ENCODE data around the gene TIMM44.
"Not testable (repeated sequence)": the region's sequence is repeated elsewhere in the genome, so short reads cannot be mapped to it uniquely, and the experiment has no call there.

Gene TIMM44

GRCh38 chr19:7940841-7941240, 2.6 kb downstream of the TIMM44 start:
- Histone ChIP-seq H3K9ac (ENCODE audit: low read length) (no peak overlapping the region), H3K9me3 (ENCODE audit: control insufficient read depth, low read length) (no peaks in the 10 kb centered on the region), H3K36me3 (ENCODE audit: control insufficient read depth, insufficient read depth, low read length, severe bottlenecking) (peaks cover 49% of the 10 kb centered on the region)

GRCh38 chr19:7934766-7935165, 8.7 kb downstream of the TIMM44 start:
- Histone ChIP-seq H3K4me3 (ENCODE audit: low read length) (no peak overlapping the region), H3K27me3 (replicated peaks; ENCODE audit: control insufficient read depth, insufficient read depth, low read length) (no peaks in the 10 kb centered on the region), H3K9ac (ENCODE audit: low read length) (no peak overlapping the region), H3K9me3 (ENCODE audit: control insufficient read depth, low read length) (no peaks in the 10 kb centered on the region), H3K36me3 (ENCODE audit: control insufficient read depth, insufficient read depth, low read length, severe bottlenecking) (peaks cover 91% of the 10 kb centered on the region), H3K4me1 (ENCODE audit: control insufficient read depth, insufficient read depth, low read length) (no peaks in the 10 kb centered on the region)
- no peak for DNase-seq (ENCODE audit: low read depth)

More at GRCh38 chr19:7940841-7941240, 2.6 kb downstream of the TIMM44 start:
- no peaks in the 10 kb centered on the region for H3K27me3 ChIP-seq (replicated peaks; ENCODE audit: control insufficient read depth, insufficient read depth, low read length)
- H3K4me3 ChIP-seq (ENCODE audit: low read length), result no peak overlapping the region
- DNase-seq (ENCODE audit: low read depth), result no peak
- peaks cover 5% of the 10 kb centered on the region for H3K4me1 ChIP-seq (ENCODE audit: control insufficient read depth, insufficient read depth, low read length)

- H3K4me3 ChIP-seq (ENCODE audit: low read length), result no peak overlapping the region
- peaks cover 7% of the 10 kb centered on the region for H3K4me1 ChIP-seq (ENCODE audit: control insufficient read depth, insufficient read depth, low read length)
- no peaks in the 10 kb centered on the region for H3K9me3 ChIP-seq (ENCODE audit: control insufficient read depth, low read length)
- H3K36me3 ChIP-seq (ENCODE audit: control insufficient read depth, insufficient read depth, low read length, severe bottlenecking), result peaks cover 87% of the 10 kb centered on the region
- no peak for DNase-seq (ENCODE audit: low read depth)
- H3K27me3 ChIP-seq (replicated peaks; ENCODE audit: control insufficient read depth, insufficient read depth, low read length), result no peaks in the 10 kb centered on the region
- H3K9ac ChIP-seq (ENCODE audit: low read length), result no peak overlapping the region
Observed at GRCh38 chr19:7933828-7934725, 9.4 kb downstream of the TIMM44 start.

GRCh38 chr19:7933411-7933810, 10.1 kb downstream of the TIMM44 start:
- H3K4me3 ChIP-seq (ENCODE audit: low read length), result no peak overlapping the region
- no peaks in the 10 kb centered on the region for H3K27me3 ChIP-seq (replicated peaks; ENCODE audit: control insufficient read depth, insufficient read depth, low read length)
- H3K9ac ChIP-seq (ENCODE audit: low read length), result no peak overlapping the region
- H3K4me1 ChIP-seq (ENCODE audit: control insufficient read depth, insufficient read depth, low read length), result peaks cover 12% of the 10 kb centered on the region
- no peaks in the 10 kb centered on the region for H3K9me3 ChIP-seq (ENCODE audit: control insufficient read depth, low read length)
- peaks cover 81% of the 10 kb centered on the region for H3K36me3 ChIP-seq (ENCODE audit: control insufficient read depth, insufficient read depth, low read length, severe bottlenecking)
- no peak for DNase-seq (ENCODE audit: low read depth)

GRCh38 chr19:7932930-7933300, 10.6 kb downstream of the TIMM44 start:
- DNase-seq (ENCODE audit: low read depth), result no peak
- no peaks in the 10 kb centered on the region for H3K9me3 ChIP-seq (ENCODE audit: control insufficient read depth, low read length)
- no peaks in the 10 kb centered on the region for H3K27me3 ChIP-seq (replicated peaks; ENCODE audit: control insufficient read depth, insufficient read depth, low read length)
- H3K4me1 ChIP-seq (ENCODE audit: control insufficient read depth, insufficient read depth, low read length), result peaks cover 17% of the 10 kb centered on the region
- H3K36me3 ChIP-seq (ENCODE audit: control insufficient read depth, insufficient read depth, low read length, severe bottlenecking), result peaks cover 76% of the 10 kb centered on the region
- H3K4me3 ChIP-seq (ENCODE audit: low read length), result no peak overlapping the region
- no peak overlapping the region for H3K9ac ChIP-seq (ENCODE audit: low read length)

GRCh38 chr19:7932276-7932929, 11.1 kb downstream of the TIMM44 start:
- Histone ChIP-seq H3K36me3 (ENCODE audit: control insufficient read depth, insufficient read depth, low read length, severe bottlenecking) (peaks cover 70% of the 10 kb centered on the region), H3K27me3 (replicated peaks; ENCODE audit: control insufficient read depth, insufficient read depth, low read length) (no peaks in the 10 kb centered on the region), H3K9me3 (ENCODE audit: control insufficient read depth, low read length) (no peaks in the 10 kb centered on the region), H3K4me3 (ENCODE audit: low read length) (no peak overlapping the region), H3K4me1 (ENCODE audit: control insufficient read depth, insufficient read depth, low read length) (peaks cover 17% of the 10 kb centered on the region), H3K9ac (ENCODE audit: low read length) (no peak overlapping the region)
- DNase-seq (ENCODE audit: low read depth), result no peak

GRCh38 chr19:7931221-7932061, 12.0 kb downstream of the TIMM44 start:
- Histone ChIP-seq H3K4me1 (ENCODE audit: control insufficient read depth, insufficient read depth, low read length) (peaks cover 23% of the 10 kb centered on the region), H3K9me3 (ENCODE audit: control insufficient read depth, low read length) (no peaks in the 10 kb centered on the region), H3K9ac (ENCODE audit: low read length) (no peak overlapping the region), H3K4me3 (ENCODE audit: low read length) (no peak overlapping the region), H3K36me3 (ENCODE audit: control insufficient read depth, insufficient read depth, low read length, severe bottlenecking) (peaks cover 61% of the 10 kb centered on the region), H3K27me3 (replicated peaks; ENCODE audit: control insufficient read depth, insufficient read depth, low read length) (no peaks in the 10 kb centered on the region)
- DNase-seq (ENCODE audit: low read depth), result no peak

GRCh38 chr19:7930765-7931164, 12.7 kb downstream of the TIMM44 start:
- Histone ChIP-seq H3K9me3 (ENCODE audit: control insufficient read depth, low read length) (no peaks in the 10 kb centered on the region), H3K27me3 (replicated peaks; ENCODE audit: control insufficient read depth, insufficient read depth, low read length) (no peaks in the 10 kb centered on the region), H3K36me3 (ENCODE audit: control insufficient read depth, insufficient read depth, low read length, severe bottlenecking) (peaks cover 54% of the 10 kb centered on the region), H3K4me1 (ENCODE audit: control insufficient read depth, insufficient read depth, low read length) (peaks cover 26% of the 10 kb centered on the region), H3K4me3 (ENCODE audit: low read length) (no peak overlapping the region), H3K9ac (ENCODE audit: low read length) (no peak overlapping the region)
- no peak for DNase-seq (ENCODE audit: low read depth)

- Histone ChIP-seq H3K4me1 (ENCODE audit: control insufficient read depth, insufficient read depth, low read length) (peaks cover 26% of the 10 kb centered on the region), H3K36me3 (ENCODE audit: control insufficient read depth, insufficient read depth, low read length, severe bottlenecking) (peaks cover 49% of the 10 kb centered on the region)
- not testable (repeated sequence) for H3K27me3 ChIP-seq (replicated peaks; ENCODE audit: control insufficient read depth, insufficient read depth, low read length); DNase-seq (ENCODE audit: low read depth); H3K9me3 ChIP-seq (ENCODE audit: control insufficient read depth, low read length); H3K9ac ChIP-seq (ENCODE audit: low read length); H3K4me3 ChIP-seq (ENCODE audit: low read length)
Observed at GRCh38 chr19:7930030-7930429, 13.4 kb downstream of the TIMM44 start.

GRCh38 chr19:7928741-7929701, 14.4 kb downstream of the TIMM44 start:
- Histone ChIP-seq H3K9me3 (ENCODE audit: control insufficient read depth, low read length) (no peaks in the 10 kb centered on the region), H3K4me3 (ENCODE audit: low read length) (peak overlapping the region; percentile 66), H3K9ac (ENCODE audit: low read length) (peak overlapping the region; percentile 85), H3K4me1 (ENCODE audit: control insufficient read depth, insufficient read depth, low read length) (peaks cover 26% of the 10 kb centered on the region), H3K36me3 (ENCODE audit: control insufficient read depth, insufficient read depth, low read length, severe bottlenecking) (peaks cover 39% of the 10 kb centered on the region), H3K27me3 (replicated peaks; ENCODE audit: control insufficient read depth, insufficient read depth, low read length) (no peaks in the 10 kb centered on the region)
- DNase-seq (ENCODE audit: low read depth), result peak; percentile 83
